Ammon's horn (tissue), 1 donor: ENCODE measurements around the gene TPCN2.

Experiments used
- DNase-seq: peaks from one replicate; pipeline ENCODE4 v3.0.0-alpha.2; 2016; ENCODE audit warnings: low spot score

TPCN2 gene

DNA sequence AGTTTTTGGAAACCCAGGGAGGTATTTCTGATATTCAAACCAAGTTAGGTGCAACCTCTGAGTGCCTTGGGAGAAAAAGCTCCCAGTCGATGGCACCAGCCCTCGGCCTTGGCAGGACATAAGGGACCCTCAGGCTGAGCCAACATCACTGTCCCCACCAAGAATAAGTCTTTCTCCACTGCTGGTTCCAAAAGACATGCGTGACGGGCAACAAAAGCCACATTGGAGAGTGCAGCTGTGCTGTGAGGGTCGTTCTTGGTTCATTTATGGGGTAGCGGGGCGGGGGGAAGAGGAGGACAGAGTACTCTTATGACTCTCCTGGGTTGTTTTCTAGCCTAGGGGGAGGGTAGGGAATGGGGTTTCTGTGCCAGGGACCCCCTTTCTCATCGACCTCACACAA, 11.2 kb upstream of the TPCN2 start:
- DNase-seq = no peak

DNA sequence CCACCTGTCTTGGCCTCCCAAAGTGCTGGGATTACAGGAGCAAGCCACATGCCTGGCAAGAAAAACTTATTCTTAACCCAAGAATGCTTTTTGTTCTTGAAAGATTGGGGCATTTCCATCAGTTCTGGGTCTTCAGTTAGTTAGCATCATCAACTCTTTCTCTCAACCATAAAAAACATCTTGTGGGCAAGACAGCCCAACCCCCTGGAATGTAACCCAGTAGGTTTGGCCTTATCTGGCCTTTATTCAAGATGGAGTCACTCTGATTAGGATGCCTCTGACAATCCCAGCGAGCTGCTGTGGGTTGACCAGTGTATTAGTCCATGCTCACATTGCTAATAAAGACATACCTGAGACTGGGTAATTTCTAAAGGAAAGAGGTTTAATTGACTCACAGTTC, 9.2 kb upstream of the TPCN2 start:
- no peak for DNase-seq

DNA sequence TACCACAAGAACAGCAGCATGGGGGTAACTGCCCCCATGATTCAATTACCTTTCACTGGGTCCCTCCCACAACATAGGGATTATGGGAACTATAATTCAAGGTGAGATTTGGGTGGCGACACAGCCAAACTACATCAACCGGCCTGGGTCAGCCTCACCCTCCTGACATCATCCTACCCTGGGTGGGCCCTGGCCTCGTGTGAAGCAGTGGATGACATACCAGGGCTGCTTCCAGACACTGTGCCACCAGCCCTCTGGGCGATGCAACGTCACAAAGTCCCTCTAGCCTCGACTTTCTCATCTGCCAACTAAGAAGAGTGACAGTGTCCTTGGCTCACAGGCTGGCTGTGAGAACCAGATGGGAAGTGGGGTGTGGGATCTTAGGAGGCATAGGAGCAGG, 8.7 kb upstream of the TPCN2 start:
- DNase-seq = no peak

DNA sequence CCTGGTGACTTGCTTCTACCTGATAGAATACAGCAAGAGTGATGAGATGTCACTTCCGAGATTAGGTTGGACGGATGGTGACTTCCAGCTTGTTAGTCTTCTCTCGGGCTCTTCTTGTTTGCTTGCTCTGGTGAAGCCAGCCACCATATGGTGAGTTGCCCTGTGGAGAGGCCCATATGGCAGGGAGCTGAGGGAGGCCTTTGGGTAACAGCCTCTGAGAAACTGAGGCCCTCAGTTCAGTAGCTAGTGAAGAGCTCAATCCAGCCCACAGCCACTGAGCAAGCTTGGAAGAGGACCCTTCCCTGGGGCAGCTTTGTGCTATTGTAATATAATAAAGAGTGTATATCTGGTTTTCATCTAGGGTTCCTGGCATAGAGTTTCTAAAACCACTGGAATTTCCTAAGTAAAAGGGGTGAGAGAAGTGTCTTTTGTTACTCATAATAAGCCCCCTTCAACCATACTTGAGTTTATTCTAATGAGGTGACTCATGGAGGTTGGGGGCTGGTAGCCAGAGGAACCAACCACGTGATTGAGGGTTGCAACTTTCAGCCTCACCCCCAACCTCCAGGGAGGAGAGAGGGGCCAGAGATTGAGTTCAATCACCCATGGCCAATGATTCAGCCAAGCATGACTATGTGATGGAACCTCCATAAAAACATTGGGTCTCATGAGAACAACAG, 8.0 kb upstream of the TPCN2 start:
- DNase-seq = no peak

DNA sequence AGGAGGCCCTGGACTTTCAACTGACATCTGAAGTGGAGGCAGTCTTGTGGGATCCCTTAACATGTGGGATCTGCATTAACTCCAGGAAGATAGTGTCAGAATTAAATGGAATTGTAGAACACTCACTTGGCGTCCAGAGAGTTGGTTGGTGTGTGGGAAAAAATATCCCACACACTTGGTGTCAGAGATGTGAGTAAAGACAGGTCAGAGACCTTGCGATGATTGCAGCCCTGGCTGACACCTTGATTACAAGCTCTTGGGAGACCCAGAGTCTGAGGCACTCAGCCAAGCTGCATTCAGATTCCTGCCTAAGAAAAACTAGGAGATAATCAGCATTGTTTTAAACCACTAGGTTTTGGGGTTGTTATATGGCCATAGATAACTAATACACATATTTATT, 7.2 kb upstream of the TPCN2 start:
- no peak for DNase-seq

DNA sequence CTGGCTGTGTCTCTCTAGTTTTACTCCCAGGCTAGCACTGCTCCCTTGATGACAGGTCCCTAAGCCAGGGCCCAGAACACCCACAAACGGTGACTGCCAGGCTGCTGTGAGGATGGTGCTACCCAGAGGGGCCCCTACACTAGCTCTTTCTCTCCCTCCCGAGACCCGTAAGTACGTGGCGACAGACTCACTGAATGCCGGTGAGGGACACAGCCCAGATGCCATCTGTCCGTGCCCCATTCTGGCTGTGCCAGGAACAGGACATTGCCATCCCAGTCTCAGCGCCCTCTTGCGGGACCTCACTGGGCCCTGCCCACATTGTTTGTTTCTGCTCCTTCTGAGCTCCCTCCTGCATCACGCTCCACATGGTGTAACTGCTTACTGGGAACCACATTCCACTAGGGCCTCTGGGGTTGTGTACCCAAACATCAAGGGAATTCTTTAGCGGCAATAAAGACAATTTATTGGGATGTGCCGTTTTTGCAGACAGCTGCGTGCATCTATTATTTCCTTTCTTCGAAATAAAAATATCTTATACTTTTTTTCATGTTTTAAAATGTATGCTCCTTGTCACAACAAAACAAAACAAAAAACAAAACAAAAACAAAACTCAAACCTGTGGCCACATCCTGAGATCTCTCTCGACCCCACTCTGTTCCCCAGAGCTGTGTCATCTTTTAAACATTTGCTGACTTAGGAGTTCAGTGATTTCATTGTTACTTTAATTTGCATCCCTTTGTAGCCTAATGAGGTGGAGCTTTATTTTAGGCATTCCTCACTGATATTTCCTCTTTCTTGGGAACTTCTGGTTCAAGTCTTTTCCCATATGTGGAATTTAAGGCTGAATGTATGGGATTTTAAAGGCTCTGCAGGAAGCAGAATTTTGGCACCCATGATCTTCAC, 4.4 kb upstream of the TPCN2 start:
- DNase-seq = peak; percentile 89

DNA sequence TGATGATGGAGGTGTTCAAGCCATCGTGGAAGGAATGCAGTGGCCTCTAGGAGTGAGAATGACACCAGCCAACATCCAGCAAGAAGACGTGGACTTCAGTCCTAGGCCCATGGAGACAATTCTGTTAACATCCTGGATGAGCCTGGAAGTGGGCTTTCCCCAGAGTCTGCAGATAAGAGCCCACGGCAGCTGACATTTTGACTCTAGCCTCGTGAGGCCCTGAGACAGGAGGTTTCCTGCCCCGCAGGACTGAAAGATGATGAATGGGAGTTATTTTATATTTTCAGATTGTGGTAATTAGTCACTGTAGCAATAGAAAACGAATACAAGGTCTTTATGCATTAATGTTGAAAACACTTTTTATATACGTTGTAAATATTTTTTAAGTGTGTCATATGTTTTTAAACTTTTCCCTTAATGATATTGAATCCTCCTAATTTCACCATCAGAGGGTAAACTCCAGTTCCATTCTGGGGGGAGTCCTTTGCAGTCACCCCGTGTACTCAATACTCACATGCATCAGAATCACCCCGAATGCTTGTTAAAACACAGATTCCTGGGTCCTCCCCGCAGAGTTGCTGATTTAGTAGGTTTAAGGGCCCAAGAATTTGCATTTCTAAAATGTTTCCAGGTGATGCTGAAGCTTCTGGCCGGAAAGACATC, 570 bp upstream of the TPCN2 start:
- no peak for DNase-seq

DNA sequence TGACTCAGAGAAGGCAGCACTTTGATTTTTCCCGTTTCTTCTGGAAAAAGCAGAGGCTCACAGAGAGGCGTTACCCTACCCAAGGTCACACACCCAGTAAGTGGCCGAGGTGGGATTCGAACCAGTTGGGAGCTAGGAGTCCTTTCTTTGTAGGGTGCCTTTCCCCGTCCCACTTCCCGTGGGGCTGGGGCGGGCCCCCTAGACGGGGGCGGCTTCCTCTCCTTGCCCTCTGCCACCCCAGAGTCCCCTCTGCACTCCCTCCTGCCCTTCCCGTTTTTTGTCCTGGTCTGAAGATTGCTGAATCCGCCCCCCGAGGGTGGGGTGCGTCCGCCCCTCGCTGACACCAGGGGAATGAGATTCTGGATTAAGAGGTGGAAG, 747 bp downstream of the TPCN2 start:
- DNase-seq = no peak

DNA sequence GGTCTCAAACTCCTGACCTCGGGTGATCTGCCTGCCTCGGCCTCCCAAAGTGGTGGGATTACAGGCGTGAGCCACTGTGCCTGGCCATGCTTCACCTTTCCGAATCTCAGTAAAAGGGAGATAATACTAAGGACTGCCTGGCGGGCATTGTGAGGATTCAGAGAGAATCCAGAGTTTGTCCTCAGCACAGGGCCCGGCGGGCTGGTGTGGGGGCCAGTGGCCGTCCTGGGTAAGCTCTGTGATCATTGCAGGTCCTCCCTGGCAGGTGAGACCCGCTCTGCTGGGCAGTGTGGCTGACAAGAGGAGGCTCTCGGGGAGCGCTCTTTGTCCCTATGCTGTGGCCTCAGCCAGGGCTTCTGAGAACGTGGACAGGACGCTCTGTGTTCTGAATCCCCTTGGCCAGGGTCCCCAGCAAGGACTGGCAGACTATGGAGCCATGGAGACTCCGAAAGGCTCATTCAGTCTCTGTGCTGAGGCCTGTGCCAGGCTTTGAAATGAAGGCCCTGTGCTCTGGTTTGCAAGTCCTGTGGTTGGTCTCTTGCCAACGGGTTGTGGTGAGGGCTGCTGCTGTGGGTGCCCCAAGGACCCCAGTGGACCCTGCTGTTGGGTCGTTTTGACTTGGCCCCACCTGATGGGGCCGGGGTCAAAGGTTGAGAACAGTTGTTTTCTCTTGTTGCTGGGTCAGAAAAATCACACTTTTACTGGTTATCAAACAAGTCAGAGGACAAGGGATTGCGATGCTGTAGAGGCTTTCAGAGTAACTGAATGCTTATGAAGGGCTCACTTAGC, 2.1 kb downstream of the TPCN2 start:
- peak; percentile 51 for DNase-seq

DNA sequence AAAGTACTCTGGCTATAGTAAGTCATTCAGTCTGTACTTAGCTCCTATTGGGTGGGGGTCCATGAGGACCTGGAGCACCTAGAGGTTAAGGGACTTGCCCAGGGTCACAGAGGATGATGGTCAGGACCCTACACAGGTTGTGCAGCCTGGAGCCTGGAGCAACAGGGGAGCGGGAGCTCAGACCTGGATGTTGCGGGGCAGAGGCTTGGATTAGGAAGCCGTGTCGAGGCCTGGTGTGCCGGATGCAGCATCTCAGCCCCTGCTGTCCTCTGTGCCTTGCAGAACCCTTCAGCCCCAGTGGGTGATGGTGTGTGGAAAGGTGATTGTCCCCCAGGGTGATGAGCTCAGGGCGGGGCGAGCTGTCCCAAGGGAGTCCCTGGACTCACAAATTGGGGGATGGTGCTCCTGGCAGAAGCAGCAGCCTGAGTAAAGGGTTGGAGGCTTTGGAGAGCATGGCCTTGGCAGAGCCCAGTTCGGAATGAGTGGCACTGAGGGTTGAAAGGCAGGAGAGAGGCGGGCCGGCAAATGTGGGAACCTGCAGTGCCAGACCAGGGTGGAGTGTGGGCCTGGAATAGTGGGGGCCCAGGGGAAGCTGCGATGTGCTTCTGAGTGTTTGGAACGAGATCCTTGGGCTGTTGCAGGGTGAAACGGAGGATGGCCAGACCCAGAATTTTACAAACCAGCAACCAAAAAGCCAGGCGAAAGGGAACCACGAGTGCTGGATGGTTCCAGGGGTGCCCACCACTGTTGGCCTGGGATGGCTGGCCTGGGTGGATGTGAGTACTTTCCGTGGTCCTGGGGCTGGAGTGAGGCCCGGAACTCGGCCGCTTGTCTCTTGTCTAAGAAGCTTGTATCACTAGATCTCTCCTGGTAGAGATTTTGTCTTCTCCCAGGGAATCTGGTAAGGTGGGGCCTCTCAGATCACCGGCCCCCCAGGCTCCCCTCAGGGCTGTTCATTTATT, 2.9 kb downstream of the TPCN2 start:
- DNase-seq = no peak

DNA sequence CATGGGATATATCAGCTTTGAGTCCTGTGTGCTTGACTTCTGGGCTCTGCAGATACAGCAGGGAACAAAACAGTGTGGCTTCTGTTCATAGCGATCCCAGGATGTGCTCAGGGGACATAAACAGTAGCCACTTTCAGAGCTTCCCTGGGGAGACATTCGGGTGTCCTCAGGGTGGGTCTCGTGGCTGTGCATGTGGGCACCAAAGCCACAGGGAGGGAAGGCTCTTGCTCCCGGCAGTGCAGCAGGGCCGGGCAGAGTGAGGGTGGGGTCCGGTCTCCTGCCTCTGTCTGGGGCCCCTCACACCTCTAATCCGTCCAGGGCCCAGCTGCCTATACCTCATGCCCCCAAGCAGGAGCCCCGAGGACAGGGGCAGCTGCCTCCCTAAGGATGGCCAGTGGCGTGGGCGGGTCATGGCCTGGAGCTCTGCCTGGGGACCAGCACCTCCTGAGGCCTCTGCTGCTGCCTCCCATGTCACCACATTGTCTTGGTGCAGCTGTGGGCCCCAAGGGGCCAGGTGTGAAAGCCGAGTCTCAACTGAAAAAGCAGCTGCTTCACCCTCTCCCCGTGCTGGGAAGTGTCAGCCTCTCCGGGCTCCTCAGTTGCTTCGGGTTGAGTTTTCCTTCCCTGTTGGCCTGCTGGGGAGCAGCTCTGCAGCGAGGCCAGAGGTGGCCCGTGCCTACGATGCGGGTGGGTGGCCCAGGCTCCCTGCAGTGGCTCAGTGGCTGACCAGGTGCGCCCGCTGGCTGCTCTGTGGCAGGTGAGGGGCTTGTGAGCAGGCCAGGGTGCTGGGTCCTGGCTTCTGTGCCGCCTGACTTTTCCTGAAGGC, 3.8 kb downstream of the TPCN2 start:
- DNase-seq = no peak

DNA sequence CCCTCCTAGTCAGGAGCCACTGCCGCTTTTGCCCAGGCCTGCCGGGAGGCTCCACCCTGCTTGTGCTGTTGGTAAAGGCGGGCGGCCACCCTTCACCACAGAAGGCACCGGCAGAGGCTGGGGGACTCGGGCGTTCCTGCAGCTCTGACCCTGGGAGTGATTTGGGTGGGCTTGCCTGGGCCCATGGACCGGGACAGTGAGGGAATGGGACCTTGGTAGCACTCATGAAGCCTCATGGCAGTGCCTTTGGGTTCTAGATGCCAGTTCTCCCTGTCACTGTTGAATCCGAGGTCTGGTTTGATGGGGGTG, 4.4 kb downstream of the TPCN2 start:
- no peak for DNase-seq

DNA sequence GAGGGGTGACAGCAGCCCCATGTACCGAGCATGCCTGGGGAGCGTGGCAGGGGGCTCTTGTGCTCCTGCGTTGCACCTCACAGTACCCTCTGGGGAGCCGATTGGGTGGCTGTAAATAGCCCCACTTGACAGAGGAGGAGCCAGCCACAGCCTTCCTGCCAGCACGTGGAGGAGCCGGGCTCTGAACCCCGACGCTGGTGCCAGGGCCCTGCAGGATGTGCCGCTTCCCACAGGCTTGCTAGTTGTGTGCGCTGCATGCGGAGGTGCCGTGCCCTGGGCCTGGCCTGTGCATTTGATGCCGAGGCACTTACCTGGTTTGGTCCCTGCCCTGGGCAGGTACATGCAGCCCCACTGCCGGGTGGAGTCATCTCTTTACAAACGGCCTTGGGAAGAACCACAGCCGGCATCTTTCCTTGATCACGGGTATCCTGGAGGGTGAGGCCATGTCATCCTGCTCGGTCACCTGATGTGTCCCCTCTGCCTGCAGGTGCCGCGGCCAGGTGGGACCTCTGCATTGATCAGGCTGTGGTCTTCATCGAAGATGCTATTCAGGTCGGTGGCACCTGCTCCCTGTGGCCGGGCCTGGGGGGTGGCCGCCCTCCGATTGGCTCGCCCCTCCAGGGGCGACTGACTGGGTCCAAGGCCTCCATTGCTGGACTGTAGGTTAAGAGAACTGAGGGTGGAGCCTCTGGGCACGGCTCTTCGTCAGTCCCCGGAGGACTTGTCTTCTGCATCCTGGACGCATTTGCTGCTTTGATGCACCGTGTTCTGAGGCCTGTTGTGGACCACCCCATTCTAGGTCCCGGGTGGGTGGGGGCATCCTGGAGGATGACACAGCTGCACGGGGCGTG, 5.0 kb downstream of the TPCN2 start:
- DNase-seq = no peak

DNA sequence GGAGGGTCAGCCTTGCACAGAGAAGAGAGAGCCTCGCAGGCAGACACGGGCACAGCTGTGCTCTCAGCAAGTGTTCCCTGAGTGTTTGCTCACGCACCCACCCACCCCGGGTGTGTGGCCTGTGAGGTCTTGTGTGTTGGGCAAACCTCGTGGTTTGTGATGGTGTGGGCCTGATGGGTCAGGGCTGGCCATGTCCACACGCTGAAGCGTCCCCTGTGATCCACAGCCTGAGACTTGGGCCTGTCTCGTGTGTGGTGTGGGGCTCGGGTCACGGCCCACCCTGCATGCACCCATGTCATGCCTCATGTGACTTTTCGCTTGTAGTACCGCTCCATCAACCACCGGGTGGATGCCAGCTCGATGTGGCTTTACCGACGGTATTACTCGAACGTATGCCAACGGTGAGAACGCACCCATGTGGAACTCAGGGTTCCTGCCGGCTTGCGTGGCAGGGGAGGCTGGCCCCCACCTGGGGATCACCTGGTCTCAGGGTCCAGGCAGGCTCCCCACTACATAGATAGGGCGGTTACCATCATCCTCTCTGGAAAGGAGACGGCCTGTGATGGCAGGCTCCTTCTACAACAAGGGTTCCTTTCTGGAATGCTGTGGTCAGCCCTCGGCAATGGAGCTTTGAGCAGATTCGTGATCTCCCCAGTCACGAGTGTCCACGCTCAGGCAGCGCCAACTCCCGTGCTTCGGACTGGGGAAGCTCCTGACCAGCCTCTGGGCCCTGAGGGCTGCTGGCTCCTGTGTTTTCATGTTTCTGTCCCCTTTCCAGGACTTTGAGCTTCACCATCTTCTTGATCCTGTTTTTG, 5.9 kb downstream of the TPCN2 start:
- no peak for DNase-seq

DNA sequence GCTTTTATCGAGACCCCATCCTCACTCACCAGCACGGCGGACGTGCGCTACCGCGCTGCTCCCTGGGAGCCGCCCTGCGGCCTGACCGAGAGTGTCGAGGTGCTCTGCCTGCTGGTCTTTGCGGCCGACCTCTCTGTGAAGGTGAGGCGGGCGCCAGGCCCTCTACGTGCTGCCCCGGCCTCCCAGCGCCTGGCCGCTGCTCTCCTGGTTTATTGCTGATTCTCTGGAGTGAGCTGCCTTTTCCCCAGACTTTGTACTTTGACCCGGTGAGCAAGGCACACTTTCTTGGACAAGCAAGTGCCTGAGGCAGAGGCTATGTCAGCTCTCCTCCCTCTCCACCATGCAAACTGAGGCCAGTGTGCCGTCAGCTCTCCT, 6.5 kb downstream of the TPCN2 start:
- DNase-seq = no peak

DNA sequence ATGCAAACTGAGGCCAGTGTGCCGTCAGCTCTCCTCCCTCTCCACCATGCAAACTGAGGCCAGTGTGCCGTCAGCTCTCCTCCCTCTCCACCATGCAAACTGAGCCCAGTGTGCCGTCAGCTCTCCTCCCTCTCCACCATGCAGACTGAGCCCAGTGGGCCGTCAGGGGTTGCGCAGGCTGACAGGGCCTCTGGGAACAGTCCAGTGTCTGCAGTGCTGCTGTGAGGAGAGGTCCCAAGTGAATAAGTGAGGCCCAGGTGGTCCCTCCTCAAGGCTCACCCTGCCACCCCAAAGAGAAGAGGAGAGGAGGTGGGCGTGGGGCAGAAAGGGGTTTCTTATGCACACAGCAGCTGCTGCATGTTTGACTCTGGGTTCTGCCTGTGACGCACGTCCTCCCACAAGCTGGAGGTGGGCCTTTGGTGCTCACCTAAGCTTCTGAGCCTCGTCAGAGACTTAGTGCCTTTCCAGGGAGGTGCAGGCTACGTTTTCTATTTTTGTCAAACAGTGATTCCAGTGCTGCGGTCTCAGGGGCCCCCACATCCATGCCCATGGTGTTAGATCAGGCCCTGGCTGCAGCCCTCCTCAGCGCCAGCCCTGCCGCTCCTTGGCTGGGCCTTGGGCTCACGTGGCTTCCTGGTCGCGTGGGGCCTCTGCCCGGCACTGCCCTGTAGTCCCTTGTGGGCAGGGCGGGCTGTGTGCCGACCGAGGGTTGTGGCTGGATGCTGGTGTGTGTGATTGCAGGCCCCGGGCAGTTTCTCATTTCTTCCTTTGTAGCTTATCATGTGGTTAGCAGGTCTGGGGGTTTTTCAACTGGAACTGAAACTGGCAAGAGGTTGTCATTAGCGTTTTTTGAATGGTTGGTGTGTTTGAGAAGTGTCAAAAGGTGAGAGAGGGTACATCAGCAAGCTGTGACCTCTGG, 7.1 kb downstream of the TPCN2 start:
- peak; percentile 87 for DNase-seq

DNA sequence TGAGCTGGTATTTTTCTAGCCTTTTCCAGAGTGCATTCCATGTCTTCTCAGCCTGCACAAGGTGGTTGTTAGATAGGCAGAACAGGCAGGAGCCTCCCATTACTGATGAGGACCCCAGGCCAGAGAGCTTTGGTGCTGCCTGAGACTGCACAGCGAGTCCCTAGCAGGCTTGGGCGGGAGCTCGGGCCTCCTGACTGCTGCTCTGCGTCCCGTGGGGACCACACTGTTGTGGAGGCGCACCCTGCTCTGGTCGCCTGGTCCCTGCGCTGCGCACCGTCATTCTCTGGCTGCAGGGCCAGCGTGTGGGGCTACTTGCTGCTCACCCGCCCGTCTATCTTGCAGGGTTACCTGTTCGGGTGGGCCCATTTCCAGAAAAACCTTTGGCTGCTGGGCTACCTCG, 8.5 kb downstream of the TPCN2 start:
- no peak for DNase-seq

DNA sequence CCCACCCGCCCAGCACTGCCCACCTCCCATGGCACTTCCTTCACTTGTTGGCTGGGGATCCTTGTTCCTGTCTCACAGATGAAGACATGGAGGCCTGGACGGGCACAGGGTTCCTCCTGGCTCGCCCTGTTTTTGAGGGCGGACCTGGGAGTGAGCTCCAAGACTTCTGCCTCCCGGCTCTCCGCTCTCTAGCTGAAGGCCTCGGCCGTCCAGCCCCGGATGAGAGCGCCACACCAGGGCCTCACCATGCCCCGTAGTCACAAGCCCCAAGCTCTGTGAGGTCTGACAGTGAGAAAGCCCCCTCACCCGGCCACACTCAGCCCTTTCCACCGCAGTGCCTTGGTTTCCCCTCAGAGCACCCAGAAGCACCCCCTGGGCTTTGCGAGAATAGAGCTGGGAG, 9.1 kb downstream of the TPCN2 start:
- DNase-seq = no peak
